ENCODE measurements around the gene SLITRK3.

- TF ChIP-seq POLR2A (IDR thresholded peaks at IDR 0.05) (no peak), CTCF (IDR thresholded peaks at IDR 0.05) (no peak)
Observed at GRCh38 chr3:165144271-165144670, 51.9 kb downstream of the SLITRK3 start.

All from vagina (tissue), 2 donors.